Omental fat pad (tissue), 4 donors: ENCODE measurements around the gene ACTR5. TPM values are rescaled to one million over a fixed set of nuclear protein-coding genes. Genes with fewer than 3 reads are reported as not detected.

Experiments used
- ATAC-seq: fragments of 150-250 bp; one replicate; pipeline ENCODE4 v1.9.1; 2016; ENCODE audit warnings: mild to moderate bottlenecking, moderate library complexity; ENCODE audit not compliant: low FRiP score
- DNase-seq: peaks from one replicate; pipeline ENCODE4 v3.0.0-alpha.2; 2019; ENCODE audit warnings: low spot score
- CTCF ChIP-seq, 3 donors: fragments of 450-650 bp; IDR thresholded peaks; one replicate each; pipeline ENCODE4 v1.5.1; 2016 to 2017; ENCODE audit warnings: antibody characterized with exemption in 3 of 3, mild to moderate bottlenecking in 3 of 3, moderate library complexity in 2 of 3
- total RNA-seq, 4 donors: library from RNA; depleted of rRNA; stranded (reverse); fragments of >200 nt; gene quantifications; one replicate each; pipeline ENCODE4 v1.1.0, GENCODE V29; 2016

ACTR5 gene
- total RNA-seq = 10 to 100 TPM in 1 of 4 donors, 1 to 10 TPM in 3; 7.1 to 11.9 (median 7.7) TPM

GRCh38 chr20:38748097-38748860 lies at the start of gene ACTR5:
ACTR5 (plus strand) TSS chr20:38748460; CDS start chr20:38748479, 19 bp downstream.
- DNase-seq = peak; percentile 85
- peak; percentile 97 for ATAC-seq
- TF ChIP-seq CTCF (IDR thresholded peaks at IDR 0.05) = no peak

GRCh38 chr20:38698541-38698940 lies 49.7 kb upstream of the ACTR5 start:
- no peak for TF ChIP-seq CTCF (IDR thresholded peaks at IDR 0.05)
- DNase-seq = no peak
- no peak for ATAC-seq

GRCh38 chr20:38700141-38700540 lies 48.1 kb upstream of the ACTR5 start:
- DNase-seq (no peak), ATAC-seq (no peak)
- no peak for TF ChIP-seq CTCF (IDR thresholded peaks at IDR 0.05)

- DNase-seq (no peak), ATAC-seq (no peak)
- no peak for TF ChIP-seq CTCF (IDR thresholded peaks at IDR 0.05)
Observed at GRCh38 chr20:38700926-38701325, 47.3 kb upstream of the ACTR5 start.

- no peak for DNase-seq
- no peak for ATAC-seq
- no peak for TF ChIP-seq CTCF (IDR thresholded peaks at IDR 0.05)
Observed at GRCh38 chr20:38703526-38703925, 44.7 kb upstream of the ACTR5 start.

- ATAC-seq (no peak), DNase-seq (no peak)
- TF ChIP-seq CTCF (IDR thresholded peaks at IDR 0.05) = no peak
Observed at GRCh38 chr20:38704136-38704535, 44.1 kb upstream of the ACTR5 start.

- DNase-seq = no peak
- no peak for ATAC-seq
- TF ChIP-seq CTCF (IDR thresholded peaks at IDR 0.05) = no peak
Observed at GRCh38 chr20:38706509-38706908, 41.8 kb upstream of the ACTR5 start.
